NOMO-1 (cell line): ENCODE results near the gene PRDM12.

Source experiments
- DNase-seq, 2 experiments: peaks; one replicate each; lab custom pipeline; 2025; ENCODE audit not compliant: unreplicated experiment in 2 of 2; lab: John Stamatoyannopoulos, UW

PRDM12 gene

GRCh38 chr9:130713286-130713960 is 49.0 kb downstream of the PRDM12 start:
- no peak for DNase-seq

GRCh38 chr9:130714586-130715110 is 50.3 kb downstream of the PRDM12 start:
- DNase-seq, result no peak

GRCh38 chr9:130715270-130715669 is 50.9 kb downstream of the PRDM12 start:
- no peak for DNase-seq

GRCh38 chr9:130718562-130718961 is 54.2 kb downstream of the PRDM12 start:
- DNase-seq, result no peak

- DNase-seq, result no peak
Observed at GRCh38 chr9:130720762-130721161, 56.4 kb downstream of the PRDM12 start.

- DNase-seq, result no peak
Observed at GRCh38 chr9:130728721-130729120, 64.3 kb downstream of the PRDM12 start.

- no peak for DNase-seq
Observed at GRCh38 chr9:130729145-130729544, 64.8 kb downstream of the PRDM12 start.

- DNase-seq, result no peak
Observed at GRCh38 chr9:130731355-130731754, 67.0 kb downstream of the PRDM12 start.

- DNase-seq, result no peak
Observed at GRCh38 chr9:130732136-130732535, 67.7 kb downstream of the PRDM12 start.
